ENCODE results near the gene PEMT.
A peak's percentile ranks its signal among the peaks of the same experiment; 100 is the strongest.

Gene PEMT

DNA sequence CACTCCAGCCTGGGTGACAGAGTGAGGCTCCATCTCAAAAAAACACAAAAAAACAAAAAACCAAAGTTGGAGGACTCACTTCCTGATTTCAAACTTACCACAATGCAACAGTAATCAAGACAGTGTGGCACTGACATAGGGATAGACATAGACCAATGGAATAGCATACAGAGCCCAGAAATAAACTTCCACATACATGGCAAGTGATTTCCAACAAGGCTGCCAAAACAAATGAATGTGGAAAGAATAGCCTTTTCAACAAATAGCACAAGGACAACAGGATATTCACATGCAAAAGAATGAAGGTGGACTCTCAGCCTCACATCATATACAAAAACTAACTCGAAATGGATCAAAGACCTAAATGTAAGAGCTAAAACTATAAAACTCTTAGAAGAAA is 58.5 kb downstream of the PEMT start:
- DNase-seq, result no peak

DNA sequence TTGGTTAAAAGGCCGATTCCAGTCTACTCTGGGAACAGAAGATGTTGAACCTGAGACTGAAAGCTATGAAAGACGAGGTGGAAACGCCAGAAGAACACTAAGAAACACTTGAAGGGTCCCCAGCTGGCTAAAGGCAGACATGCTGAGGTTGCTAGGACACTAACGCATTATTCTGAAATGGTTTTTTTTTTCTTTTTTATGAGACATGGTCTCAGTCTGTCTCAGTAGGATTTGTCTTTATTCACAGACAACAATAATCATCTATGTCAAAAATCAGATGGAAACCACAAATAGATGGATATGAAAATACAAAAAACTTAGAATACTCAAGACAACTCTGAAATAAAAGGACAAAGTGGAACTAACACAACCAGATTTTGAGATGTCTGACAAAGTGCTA is 60.4 kb downstream of the PEMT start:
- no peak for DNase-seq

DNA sequence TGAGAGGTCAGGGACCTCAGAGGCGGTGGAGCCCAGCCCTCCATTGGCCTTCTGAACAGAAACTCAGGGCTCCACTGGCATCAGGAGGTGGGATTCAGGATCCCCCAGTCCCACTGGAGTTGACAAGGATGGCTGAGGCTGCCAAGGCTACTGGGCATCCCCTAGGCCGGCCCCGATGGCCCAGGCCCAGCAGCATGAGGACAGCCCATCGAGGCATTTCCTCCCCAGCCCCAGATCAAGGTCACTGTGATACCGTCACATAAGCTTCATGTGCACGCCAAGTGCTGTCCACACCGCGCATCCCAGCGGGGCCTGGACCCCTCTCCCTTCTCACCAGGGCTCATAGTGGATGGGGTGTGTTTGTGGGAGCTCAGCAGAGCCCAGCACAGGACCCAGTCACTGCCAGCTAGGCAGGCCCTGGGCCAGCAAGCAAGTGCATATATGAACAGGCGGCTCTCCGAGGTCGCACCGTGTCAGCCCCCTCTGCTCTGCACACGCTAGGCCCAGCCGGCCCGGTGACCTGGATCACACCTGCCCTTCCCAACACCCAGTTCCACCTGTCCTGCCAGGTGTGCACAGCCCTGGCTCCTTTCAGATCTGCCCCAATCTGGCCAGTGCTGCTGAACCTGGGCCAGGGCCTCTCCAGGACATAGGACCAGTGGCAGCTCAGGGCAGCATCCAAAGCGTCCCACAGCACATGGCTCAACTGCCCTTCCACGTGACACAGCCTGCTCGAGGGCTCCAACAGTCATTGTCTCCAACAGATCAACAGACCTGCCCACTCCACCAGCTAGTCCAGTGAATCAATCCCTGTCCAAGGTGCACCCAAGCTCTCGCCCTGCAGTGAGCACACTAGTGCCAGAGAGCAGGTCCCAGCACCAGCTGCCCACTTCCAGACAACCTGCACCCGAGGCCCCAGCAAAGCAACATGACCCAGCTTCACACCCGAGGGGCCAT is 62.5 kb downstream of the PEMT start:
- DNase-seq, result no peak

DNA sequence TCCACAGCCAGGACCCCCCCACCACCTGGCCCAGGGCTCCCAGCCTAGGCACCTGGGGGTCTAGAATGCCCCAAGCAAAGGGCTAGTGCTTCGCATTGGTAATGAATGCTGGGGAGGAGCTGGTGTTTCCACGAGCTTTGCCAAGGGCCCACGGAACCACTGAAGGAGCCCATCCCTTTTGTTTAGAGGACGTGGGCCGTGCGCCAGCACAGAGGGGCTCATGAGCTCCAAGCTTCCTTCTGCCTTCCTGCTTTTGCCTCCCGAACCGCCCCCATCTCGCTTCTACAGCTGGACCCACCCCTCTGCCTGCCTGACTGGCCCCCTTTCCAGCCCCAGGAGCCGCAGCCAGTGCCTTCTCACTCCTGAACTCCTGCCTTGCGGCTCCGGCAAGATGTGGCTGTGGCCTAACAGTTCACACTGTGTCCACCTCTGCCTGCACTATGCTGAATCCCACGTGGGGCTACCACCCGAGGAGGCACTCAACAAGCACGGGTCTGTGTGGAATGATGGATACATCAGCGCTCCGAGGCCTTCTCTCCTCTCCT is 63.5 kb downstream of the PEMT start:
- no peak for DNase-seq

DNA sequence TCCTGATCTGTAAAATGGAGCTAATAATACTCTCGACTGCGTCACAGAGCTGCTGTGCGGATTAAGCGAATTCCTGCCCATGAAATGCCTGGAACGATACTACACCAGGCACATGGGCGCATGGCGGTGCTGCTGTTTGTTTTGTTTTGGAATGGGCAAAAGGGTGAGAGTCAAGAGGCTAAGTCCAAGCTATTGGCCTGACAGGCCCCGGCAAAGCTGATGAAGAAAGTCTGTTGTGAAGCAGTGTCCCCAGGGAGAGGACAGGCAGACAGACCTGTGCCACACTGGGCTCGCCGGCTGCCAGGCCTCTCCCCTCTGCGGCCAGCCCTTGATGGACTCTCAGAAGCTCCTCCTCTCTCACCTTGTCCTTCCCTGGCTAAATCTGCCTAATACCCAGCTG is 64.0 kb downstream of the PEMT start:
- no peak for DNase-seq

DNA sequence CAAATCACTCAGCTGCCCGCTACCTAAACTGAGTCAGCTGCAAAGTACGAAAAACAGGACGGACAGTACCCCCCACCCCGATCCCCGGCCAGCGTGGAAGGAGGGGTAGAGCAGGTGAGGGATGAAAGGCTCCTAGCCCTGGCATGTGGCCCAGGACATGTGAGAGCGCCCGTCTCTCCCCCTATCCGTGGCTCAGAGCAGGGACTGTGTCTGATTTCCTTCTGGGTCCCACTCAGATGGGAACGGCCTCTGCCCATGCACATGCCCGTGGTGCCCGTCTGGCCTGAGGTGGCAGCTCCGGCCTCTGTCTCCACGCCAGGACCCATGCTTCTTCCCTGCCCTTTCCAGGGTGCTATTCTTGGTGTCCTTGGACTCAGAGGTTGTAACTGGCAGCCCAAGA is 65.1 kb downstream of the PEMT start:
- DNase-seq, result no peak

DNA sequence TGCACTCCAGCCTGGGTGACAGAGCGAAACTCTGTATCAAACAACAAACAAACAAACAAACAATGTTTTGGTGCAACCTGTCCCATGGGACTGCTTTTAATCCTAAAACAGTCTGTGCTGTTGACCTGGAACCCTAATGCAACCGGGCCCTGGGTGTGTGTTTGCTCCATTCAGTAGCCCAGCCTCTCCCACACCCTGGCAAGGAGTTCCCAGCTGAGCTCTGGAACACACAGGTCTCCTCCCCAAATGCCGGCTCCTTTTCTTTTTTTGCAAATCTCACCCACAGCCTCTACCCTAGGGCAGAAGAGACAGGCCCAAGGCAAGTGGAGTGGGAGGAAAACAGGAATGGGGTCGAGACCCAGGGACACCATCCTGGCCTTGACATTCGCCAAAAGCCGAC is 65.6 kb downstream of the PEMT start:
- DNase-seq, result no peak

DNA sequence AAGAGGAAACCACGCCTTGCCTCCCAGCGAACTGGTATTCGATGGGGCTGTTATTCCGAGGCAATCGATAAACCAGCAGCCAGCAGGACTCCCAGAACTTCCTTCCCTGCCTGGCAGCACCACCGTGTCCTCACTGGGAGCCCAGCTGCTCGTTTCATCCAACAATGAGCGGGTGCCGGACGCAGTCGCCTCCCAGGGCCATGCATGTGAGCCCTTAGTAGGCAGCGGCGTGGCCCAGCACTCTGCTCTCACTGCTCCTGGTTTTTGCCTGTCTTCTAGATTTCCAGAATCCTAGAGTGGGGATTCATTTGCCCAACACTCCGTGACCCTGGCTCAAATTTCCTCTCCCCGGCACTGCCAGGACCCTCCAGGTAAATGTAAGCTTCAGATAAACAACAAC is 66.2 kb downstream of the PEMT start:
- no peak for DNase-seq

DNA sequence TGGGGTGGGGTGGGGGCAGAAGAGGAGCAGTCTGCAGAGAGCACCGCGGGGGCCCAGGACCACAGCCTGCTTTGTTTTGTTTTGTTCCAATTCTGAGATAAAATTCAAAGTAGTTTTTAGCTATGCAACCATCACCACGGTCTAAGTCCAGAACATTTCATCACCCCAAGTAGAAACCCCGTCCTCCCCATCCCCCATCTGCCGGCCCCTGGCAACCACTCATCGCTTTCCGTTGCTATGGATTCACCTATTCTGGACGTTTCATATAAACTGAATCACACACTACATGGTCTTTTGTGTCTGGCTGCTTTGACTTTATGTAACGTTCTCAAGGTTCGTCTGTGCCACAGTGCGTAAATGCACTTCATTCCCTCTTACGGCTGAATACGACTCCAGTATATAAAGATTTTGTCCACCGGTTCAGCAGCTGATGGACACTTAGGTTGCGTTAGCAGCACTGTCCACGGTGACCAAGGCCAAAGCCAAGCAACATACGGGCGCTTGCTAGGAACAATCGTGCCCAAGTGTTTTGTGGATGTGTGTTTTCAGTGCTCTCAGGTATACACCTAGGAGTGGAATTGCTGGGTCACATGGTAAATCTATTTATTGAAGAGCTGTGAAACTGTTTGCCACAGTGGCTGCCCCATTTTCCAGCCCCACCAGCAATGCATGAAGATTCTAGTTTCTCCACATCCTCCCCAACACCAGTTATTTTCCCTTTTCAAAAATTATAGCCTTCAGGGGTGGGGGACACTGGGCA is 67.6 kb downstream of the PEMT start:
- no peak for DNase-seq

DNA sequence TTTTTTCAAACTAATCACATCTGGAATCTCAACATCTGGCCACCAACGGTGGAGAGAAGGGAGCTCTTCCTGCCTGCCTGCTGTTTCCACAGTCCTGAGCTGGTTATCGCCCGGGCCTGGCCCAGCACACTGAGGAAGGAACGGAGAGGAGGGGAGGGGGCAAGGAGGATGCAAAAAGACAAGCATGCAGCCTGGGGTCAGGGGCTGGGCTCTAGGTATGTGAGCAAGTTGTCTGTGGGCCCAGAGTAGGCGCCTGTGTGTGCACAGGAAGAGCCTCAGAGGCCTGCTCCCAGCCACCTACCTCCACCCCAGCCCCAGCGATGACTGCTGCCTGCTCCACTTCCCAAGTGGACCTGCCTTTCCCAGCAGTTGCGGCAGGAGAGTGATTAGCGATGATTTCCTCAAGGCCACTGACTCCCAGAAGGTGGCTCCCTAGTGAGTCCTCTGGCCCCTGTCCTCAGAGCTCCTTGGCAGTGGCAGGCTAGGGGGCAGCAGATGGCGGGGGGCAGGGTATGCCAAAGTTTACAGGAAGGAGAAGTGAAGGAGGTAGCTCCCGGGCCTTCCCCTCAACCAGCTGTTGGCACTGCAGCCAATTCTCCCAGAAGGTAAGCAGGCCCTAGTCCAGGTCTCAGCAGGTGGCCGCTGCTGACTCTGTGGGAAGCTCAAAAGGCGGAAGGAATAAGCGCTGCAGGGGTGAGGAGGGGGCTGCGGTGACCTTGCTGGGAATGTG is 68.3 kb downstream of the PEMT start:
- peak; percentile 19 for DNase-seq

DNA sequence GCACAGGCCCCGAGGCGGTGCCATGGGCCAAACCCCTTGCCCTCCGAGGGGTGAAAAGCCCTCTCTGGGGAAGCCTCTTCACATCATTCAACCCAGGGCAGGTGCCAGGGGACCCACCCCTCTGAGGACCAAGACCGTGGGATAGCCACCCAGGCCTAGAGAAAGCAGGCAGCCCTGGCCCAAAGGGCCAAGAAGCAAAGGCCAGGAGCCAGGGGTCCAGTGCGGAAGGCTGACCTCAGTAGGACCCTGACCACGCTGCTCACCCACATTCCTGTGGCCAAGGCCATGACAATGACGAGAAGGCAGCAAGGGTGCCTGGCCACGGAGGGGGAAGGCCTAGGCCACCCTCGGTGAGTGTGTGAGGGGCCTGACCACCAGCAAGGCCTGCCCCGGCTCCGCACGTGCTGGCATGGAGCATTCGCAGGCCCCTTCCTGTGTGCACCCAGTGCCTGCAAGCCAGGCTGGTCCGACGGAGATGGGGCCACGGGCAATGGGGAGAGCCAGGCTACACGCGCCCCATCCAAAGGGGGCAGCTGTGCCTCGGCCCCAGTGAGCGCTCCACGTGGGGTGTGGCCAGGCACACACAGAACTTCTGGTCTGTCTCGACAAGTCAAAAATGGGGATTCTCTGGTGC is 70.8 kb downstream of the PEMT start:
- no peak for DNase-seq

DNA sequence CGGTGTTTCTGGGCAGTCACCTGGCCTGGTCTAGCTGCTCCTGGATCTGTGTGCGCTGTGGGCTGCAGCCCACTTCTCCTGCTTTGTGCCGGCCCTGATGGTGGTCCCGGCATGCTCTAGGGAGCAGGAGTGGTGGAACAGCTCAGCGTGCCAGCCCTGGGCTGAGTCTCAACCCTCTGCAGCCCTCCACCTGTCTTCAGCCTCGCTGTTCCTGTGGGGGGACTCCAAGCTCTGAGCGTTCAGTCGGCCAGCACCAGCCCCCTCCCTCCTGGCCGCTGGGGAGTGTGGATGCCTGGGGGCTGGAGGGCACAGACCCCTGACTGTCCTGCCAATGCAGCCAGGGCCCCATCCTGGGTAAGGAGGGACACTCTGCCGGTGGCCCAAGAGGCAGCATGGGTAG is 71.6 kb downstream of the PEMT start:
- no peak for DNase-seq

DNA sequence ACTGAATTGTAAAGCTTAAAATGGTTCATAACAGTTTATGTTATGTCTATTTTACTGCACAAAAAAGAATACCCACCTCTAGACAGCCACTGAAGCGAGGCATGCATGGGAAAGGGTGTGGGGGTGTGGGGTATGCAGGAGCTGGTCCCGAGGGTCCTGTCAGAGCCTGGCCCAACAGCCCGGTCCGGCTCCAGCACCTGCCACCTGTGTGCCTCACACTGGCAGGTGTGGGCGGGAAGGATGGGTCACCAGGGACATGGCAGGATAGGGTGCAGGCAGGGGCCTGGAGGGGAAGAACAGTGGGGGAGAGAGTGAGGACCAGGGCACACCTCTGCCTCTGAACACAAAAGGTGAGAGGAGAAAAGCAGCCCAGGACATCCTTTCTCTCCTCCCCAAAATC is 72.6 kb downstream of the PEMT start:
- no peak for DNase-seq

DNA sequence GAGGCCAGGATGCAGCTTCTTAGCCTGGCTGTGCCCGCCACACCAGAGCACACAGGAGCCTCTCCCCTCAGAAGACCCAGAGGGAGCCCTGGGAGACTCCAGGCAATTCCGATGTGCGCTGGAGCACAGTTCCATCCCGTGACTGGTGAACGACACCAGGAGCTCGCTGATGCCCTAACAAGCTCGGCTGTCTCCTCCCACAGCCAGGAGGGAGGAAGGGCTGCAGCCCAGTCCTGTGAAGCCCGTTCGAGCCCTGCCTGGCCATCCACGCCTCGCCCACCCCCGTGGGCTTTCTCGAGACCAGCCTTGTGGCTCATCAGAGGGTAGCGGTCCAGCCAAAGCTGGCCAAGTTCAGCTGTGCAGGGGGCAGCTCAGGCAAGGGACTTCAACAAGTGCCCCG is 73.5 kb downstream of the PEMT start:
- DNase-seq, result no peak

DNA sequence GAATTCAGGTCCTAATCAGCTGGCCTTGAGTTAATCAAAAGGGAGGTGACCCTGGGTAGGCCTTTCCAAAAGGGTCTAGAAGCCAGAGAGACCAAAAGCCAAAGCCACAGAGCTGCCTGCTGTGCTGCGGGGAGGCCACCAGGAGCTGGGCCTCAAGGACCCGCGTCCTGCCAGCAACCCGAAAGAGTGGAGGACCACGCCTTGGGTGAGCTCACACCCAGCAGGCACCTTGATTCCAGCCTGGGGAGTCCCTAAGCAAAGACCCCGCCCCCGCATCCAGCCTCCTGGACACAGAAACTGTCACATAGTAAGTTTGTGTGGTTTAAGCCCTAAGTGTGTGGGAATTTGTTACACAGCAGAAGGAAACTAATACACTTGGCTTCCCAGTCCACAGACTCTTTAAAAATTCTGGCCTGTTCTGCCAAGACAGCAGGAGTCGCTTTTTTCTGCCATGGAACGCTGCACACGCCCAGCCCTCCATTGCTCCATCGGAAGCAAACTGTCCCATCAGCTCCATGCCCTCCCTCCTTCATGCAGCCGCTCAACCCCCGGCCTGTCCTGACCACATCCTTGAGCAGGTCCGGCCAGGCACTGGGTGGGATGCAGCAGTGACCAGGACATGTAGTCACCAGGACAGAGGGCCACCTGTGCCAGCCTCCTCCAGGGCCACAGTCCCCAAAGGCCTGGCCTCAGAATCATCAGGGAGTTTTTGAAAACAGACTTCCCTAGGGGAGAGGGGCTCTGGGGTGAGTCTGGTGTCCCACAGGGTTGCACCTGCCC is 74.4 kb downstream of the PEMT start:
- DNase-seq, result no peak

DNA sequence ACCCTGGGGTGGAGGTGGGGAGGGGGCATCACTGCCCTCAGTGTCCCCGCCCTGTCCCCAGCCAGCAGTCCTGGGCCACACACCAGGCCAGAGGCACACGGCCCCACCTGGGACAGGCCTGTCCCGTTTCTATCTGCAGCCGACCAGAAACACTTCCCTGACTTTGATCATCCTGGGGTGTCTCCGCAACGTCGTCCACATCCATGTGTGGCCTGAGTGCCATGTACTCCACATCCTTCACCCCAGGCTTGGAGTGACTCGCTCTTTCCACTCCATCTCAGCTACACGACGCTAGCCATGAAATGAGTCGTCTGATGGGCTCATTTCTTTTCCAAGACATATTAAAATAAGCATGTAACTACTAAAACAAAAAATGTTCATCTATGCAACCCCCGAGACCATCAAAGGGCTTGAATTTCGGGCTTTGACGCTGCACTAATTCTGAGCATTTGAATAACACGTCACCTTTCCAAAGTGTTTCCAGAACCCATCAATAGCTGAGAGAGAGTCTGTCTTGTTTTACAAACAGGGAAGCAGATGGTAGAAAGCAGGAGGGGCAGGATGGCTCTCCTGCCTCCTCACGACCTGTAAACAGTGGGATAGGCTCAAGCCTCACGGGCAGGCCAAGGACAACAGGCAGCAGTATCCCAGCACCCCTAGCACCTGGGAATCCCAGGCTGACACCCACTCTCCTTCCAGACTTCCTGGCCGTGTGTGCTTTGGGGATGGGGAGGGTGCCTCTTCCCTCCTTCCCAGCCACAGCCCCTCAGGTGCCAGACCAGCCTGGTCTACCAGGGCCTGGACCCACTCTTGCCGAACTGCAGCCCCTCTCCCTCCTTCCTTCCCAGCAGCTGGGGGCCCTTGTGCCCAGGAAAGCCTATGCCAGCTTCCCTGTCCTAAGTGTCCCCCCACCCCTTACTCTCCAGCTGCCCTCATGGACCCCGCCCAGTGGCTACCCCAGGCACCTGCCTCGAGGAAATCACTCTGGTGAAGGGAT is 75.3 kb downstream of the PEMT start:
- DNase-seq, result peak; percentile 87

DNA sequence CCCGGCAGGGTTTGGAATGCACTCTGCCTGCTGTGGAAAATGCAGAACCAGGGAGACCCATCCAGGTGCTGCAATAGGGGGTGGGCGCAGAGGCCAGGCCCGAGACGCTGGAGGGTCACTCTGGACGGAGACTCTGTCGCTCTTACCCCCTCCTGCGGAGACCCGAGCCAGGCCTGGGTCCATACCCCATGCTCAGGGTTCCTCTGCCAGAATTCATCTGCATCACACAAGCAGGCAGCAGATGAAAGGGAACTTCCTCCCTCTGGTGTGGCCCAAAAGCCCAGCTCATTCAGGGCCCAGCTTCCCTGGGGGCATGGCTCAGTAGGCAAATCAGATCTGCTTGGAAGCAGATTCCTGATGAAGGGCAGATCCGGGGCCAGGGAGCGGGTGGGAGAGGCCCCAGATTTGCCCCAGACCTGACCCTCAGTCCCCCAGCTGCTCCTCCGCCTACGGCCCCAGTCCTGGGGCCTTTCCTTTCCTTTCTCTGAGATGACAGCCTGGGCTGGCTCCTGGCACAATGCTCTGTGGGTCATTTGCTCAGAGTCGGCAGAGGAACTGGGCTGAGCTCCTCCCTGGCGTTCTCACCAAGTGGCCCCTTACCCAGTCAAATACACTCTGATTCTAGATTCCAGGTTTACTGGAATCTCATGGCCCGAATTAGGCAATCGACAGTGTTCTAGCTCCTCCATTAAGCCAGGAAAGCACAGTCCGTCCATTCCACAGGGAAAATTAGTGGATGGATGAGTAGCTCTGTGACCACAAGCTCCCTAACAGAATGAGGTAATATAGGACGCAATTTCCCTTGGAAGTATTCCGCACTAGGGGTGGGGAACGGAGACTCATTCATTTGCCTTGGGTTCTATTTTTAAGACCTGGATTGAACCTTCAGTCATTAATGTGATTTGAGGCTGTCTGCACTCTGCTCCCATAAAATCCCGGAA is 76.2 kb downstream of the PEMT start:
- peak; percentile 90 for DNase-seq

DNA sequence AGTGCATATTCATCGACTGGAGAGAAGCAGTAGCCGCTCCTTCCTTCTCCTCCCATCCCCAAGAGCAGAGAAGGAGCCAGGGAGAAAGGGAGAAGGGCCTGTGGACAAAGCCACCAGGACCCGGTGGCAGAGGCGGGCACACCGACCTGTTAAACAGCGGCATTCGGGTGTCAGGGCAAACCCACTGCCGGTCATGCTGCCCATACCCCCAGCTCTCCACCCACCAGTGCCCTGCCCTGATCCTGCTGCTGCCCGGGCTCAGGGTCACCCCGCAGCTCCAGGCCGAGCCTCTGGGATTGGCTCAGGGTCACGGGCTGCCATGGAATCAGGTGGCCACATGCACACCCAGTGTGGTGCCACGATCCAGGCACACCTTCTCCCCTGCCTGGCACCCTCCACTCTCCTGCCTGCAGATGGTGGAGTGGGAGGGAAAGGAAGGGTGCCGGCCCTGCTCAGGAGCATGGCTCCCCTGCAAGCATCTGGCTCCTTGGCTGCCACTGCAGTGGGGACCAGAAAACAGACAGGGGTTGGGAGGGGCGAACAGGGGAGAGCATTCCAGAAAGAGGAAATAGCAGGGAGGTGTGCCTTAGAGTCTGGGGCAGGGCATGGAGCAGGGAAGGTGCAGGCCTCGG is 77.0 kb downstream of the PEMT start:
- DNase-seq, result no peak

DNA sequence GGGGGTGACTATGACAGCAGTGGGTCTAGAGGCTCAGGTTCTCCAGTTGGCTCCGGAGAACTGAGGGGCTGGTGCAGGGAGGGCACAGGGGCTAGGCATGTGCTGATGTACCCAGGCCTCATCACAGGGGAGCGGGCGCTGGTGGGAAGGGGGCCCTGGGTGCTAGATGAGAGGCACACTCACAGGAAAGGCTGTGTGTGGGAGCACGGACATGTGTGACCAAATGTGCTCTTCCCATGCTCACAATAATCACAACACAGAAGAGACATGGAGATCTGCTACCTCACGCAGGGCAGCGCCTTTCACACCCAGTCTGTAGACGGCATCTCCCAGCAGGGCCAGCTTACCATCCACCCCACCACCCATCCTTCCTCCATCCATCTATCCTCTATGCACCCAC is 77.9 kb downstream of the PEMT start:
- no peak for DNase-seq
